T-helper 9 cell (primary cell): ENCODE results near the gene FTCD.
"Not testable (repeated sequence)": the region's sequence is repeated elsewhere in the genome, so short reads cannot be mapped to it uniquely, and the experiment has no call there.

Experiments
- DNase-seq: peaks from one replicate; pipeline ENCODE4 v3.0.0-alpha.2; 2020
- total RNA-seq, 2 donors: gene quantifications; one replicate each; lab custom pipeline; 2026; lab: John Stamatoyannopoulos, UW

Gene FTCD, protein sequence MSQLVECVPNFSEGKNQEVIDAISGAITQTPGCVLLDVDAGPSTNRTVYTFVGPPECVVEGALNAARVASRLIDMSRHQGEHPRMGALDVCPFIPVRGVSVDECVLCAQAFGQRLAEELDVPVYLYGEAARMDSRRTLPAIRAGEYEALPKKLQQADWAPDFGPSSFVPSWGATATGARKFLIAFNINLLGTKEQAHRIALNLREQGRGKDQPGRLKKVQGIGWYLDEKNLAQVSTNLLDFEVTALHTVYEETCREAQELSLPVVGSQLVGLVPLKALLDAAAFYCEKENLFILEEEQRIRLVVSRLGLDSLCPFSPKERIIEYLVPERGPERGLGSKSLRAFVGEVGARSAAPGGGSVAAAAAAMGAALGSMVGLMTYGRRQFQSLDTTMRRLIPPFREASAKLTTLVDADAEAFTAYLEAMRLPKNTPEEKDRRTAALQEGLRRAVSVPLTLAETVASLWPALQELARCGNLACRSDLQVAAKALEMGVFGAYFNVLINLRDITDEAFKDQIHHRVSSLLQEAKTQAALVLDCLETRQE
- 0 to 0.21 reads per million in 2 donors for total RNA-seq

DNA sequence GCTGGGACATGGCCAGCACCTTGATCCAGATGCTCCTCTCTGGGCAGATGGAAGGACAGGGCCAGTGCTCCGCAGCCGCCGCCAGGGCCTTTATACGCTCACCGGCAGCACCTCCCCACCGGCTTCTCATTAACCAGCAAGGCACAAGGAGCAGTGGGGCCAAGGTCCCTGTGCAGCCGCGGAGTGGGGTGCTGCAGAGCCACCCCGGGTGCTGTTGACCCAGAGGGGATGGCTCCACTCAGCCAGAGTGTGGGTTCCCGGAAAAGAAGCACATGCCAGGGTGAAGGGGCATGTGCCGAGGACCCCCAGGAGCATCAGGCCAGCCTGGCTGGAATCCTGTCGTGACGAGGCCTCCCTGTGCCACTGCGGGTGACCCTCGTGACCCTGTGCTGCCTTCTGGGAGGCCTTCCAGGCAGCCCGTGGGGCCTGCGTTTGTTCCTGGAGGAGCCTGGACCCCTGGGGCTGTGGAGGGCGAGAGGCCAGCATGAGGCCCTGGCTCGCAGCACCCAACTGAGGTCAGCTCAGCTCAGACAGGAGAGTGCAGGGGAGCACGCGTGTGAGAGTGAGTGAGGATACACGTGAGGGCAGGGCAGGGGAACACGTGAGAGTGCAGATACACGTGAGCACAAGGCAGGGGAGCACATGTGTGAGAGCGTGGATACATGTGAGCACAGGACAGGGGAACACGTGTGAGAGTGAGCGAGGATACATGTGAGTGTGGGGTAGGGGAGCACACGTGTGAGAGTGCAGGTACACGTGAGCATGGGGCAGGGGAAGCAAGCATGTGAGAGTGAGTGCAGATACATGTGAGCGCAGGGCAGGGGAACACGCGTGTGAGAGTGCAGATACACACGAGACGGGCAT is at the start of gene FTCD:
Gene FTCD (minus strand): TSS at position 66 of the 864 bp plus-strand sequence. CDS start 56 bp downstream, at position 10.
- no peak for DNase-seq

DNA sequence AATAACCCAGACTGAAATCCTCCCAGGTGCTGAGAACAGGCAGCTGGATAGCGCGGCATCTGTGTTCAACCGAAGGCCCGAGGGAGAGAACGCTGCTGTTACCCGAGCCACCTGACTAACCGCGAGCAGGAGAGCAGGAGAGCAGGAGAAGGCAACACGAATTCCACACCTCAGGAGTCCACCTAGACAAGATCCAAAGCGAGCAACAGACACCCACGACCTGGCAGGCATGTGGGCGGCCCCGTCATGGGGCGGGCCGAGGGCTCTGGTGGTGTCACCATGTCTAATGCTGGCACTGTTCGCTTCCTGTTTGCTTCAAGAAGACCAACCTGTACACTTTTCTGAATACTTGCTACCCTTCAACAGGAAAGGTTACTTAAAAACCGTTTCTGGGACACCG is 49.8 kb upstream of the FTCD start:
- no peak for DNase-seq

DNA sequence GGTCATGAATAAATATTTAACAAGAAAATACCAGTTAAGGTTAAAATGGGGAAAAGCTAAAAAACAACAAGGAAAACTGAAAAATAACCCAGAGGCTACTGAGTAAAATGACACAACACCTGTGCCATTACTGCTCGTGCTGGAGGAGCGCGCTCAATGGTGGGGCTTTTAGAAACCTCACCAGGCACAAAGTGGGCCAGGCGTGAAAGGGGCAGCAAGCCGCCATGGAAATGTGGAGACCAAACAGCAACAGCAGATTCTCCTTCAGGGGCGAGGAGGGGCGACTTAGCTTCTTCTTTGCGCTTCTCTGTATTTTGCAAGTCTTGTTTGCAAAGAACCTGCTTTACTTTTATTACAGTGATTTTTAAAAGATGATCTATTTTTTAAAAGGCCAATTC is 47.8 kb upstream of the FTCD start:
- DNase-seq = no peak

DNA sequence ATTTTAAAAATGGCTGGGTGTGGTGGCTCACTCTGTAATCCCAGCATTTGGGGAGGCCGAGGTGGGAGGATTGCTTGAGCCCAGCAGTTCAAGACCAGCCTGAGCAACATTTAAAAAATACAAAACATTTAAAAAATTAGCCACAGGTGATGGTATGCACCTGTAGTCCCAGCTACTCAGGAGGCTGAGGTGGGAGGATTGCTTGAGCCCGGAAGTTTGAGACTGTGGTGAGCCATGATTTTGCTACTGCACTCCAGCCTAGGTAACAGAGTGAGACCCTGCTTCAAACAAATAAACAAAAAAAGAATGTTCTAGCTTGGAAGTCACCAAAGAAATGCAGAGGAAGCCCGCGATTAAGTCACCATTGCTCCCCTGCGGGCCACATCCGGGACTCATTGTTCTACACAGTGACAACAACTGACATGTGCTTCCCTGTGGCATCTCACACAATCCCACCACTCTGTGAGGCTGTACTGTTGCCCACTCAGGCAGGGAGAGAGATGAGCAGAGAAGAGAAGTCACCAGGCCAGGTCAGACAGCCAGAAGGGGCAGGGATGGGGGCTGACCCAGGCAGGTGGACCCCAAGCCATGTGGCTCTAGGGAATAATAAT is 47.3 kb upstream of the FTCD start:
- DNase-seq = no peak

DNA sequence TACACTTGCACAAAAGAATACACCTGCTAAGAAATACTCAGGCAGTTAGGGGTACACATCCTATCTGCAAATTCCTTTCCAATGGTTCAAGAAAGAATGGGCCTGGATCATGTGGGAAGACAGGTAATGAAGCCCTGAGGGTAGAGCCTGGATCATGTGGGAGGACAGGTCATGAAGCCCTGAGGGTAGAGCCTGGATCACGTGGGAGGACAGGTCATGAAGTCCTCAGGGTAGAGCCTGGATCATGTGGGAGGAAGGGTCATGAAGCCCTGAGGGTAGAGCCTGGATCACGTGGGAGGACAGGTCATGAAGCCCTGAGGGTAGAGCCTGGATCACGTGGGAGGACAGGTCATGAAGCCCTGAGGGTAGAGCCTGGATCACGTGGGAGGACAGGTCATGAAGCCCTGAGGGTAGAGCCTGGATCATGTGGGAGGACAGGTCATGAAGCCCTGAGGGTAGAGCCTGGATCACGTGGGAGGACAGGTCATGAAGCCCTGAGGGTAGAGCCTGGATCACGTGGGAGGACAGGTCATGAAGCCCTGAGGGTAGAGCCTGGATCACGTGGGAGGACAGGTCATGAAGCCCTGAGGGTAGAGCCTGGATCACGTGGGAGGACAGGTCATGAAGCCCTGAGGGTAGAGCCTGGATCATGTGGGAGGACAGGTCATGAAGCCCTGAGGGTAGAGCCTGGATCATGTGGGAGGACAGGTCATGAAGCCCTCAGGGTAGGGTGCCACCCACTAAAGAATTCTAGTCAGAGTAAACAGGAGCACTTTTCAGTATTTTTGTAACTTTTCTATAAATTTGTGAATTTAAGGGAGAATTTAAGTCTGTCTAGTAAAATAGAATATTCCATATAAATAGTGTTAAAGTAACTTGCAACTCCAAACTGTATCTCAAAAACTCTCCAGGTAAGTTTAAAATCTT is 45.8 kb upstream of the FTCD start:
- not testable (repeated sequence) for DNase-seq

DNA sequence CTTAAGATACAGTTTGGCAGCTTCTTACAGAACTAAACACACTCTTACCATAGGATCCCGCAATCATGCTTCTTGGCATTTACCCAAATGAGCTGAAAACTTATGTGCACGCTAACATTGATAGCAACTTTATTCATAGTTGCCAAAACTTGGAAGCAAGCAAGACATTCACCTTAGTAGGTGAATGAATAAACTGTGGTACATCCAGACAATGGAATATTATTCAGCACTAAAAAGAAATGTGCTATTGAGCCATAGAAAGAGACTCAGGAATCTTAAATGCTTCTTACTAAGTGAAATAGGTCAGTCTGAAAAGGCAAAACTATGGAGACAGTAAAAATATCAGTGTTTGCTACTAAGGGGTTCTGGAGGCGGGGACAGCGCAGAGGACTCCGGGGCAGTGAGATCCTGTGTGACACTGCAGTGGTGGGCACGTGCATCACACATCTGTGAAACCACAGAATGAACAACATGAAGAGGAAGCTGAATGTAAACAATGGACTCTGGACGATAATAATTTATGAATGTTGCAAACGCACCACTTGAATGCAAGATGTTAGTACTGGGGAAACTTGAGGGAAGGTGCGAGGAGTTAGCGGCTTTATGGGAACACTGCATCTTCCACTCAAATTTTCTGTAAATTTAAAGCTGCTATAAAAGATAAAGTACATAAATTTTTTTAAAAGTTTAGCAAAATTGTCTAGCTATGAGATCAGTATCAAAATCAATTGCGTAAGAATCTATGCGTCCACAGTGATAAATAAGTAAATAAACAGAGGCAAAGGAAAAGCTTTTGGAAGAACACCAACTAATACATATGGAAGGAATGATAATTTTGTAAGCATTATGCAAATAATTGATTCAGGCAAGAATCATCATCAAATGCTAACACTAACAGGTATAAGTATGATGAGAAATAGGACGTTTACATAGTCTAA is 44.3 kb upstream of the FTCD start:
- DNase-seq = no peak

DNA sequence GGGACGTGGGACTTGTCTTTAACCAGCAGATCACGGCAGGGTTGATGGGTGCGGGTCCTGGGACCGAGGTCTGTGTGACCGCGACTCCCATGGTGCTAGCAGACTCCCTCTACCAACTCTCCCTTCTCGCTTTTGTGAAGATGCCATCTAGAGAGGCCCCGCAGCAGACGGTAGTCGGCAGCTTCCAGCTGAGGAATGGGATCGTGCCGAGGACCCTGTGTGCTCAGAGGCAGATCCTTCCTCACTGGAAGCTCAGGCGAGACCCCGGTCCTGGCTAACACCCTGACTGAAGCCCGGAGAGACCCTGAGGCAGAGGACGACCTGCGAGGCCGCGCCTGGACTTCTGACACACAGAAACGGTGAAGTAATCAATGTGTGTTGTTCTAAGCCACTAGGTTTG is 41.4 kb upstream of the FTCD start:
- no peak for DNase-seq

DNA sequence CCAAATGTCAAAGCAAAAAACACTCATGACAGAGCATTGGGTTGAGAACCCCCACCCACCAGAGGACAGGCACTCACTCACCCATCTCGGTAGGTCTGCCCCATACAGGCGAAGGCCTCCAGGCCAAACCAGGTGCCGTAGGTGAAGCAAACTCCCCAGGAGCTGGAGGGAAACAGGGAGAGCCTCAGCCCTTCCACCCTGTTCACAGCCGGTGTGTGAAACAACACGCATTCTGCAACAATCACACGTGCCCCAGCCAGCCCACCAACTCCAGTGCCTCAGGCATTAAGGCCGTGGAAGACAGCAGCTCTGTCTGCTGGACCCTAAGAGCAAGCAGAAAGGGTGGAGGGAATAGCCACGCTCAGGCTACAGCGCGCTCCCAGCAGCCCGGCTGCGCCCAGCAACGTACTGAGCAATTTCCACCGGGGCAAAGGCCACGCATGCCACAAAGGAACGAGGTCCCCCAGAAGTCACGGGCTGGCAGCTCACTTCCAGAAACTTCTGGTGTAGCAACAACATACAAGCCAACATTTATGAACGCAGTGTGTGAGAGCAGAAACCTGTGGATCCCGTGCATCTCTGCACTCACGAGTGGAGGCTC is 40.3 kb upstream of the FTCD start:
- no peak for DNase-seq

DNA sequence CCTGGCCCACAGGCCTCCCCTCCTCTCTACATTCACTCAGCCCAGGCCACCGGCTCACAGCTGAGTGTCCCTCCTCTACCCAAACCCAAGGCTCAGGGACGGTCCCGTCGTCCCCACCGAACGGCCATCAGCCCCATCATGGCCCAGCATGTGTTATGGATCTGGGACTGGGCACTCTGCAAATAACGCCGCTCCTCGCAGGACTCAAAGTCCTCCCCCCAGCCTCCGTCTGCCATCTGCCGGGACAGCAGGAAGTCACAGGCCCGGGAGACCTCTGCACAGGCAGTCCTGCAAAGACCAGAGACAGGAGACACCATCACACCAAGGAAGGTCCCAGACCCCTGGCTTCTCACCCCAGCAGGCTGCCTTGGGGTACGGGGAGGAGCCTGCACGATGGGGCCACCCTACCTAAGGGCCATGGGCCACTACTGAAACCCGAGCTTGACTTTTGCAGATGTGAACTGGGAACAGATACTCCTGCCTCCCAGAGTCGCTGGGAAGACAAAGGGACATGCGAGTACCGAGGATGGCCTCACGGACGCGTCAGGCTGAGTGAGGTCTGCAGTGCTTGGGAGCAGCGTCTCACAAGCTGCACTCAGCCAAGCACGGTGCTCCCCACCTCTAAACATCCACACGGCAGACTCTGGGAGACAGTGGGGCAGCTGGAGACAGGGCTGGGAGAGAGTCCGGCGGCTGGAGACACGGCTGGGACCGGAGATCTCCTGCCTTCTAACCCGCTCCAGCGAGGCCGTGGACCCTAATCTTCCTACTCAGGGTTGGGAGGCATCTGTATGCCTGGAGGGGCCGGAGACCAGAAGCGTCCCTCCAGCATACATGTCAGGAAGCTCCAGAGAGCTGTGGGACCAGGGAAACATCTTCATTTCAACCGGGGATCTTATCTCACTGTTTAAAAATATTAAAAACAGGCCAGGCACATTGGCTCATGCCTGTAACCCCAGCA is 39.3 kb upstream of the FTCD start:
- DNase-seq = no peak

DNA sequence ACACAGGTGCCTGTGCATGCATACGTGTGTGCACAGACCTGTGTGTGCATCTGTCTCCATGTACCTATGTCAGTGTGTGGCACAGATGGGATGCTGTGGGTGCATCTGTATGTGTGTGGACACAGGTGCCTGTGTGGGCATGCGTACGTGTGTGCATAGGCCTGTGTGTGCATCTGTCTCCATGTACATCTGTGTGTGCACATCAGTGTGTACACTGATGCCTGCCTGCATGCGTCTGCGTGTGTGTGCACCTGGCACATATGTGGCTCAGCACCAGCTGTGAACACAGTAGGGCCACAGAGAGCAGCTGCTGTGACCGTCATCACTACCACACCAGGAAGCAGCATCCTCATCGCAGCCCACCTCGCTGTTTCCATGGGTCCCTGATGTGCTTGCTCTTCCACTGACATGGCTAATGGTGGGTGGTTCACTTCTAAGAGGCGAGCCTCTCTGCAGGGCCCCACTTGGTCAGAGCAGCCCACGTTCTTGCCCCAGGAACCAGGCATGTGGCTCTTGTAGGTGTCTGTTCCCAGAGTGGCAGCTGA is 38.5 kb upstream of the FTCD start:
- DNase-seq = no peak

DNA sequence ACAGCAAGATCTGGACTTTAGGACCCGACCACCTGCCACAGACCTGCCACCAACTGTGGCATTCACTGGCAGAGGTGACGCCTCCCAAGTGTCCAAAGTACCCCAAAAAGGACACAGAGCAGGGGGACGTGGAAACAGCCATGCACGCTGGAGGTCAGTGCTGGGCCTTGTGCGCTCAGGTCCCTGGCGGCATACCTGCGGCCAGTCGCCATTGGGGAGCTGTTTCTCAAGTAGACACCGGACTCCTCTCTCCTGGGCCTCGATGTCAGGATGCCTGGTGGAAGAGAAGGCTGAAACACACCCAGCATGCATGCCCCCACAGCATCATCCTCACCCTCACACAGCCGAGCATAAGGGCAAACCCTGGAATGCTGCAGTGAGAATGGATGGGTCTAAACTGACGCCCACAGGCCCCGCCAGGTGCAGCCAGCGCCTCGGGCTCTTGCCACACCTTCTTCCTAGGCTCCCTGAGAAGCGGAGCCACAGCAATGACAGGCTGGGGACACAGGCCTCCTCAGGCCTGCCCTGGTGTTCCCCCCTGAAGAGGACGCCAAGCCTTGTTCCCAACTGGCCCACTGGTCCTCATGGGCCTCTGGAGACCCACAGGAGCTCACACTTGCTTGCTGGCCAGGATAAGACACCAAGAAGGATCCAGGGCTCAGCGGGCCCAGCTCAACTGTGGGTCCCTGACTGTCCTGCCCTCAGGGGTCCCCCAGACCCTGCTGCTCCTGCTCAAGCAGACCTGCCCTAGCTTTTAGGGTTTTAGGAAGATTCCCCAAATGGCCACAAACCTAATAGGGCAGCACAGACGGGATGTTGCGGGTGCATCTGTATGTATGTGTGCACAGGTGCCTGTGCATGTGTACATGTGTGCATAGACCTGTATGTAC is 36.6 kb upstream of the FTCD start:
- no peak for DNase-seq

DNA sequence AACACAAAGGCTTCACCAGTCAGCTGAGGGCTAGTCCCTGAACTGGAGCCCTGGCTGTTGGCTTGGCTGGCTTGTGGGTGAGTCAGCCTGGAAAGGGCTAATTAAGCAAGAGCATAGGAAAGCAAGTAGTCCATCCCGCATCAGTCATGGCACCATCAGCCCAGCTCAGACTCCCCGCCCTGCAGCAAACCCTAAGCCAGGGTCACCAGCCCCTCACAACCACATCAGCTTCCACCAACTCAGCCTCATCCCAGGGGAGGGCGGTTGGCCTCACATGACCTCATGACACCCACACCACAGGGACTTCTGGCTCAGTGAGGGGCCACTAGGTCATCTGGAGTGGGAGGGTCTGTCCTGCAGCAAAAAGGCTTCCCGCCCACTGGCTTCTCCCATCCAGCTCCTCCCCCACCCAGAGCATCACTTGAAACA is 35.9 kb upstream of the FTCD start:
- DNase-seq = no peak

DNA sequence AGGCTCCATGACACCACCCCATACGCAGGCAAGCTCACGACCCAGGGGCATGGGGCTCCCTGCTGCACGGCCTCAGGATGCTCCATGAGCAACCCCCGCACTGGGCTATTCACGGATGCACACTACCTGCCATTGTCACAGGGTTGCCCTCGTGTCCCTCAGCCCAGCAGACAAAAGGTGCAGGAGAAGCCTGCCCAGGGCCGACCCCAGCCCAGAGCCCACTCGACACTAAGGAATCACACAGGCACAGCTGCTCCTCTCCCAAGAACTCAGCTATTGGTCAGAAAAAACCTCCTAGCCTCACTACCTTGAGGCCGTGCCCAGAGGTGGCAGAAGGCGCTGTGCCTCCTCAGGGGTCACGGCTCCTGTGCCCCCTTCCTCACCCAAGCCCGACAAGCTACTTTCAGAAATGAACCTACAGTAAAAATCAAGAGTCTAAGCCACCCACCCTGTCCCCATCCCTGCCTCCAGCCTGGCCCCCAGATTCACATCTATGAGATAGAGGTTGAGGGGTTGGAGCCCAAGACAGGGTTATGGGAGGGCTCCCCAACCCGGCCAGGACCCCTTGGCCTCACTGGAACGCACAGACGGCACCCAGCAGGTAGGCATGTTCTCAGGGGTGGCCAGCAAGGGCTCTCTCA is 35.2 kb upstream of the FTCD start:
- no peak for DNase-seq

DNA sequence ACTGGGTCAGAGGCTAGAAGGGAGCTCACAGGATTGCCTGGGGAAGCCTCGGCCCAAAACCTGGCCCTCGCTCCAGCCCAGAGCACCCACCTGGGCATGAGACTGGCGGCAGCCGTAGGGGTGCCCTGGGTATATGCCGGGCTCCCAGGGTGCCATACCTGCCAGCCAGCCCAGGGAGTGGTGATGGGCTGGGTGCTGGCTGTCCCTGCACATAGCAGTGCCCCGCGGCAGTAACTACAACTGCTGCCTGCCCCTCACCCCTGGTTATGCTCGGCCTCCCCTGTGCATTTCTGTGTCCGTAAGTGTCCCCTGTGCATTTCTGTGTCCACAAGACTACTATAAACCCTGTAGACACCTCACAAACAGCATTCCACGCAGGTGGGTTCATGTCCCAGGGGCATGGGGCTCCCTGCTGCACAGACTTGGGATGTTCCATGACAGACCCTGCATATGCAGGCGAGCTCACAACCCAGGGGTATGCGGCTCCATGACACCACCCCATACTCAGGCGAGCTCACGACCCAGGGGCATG is 34.6 kb upstream of the FTCD start:
- DNase-seq = no peak

DNA sequence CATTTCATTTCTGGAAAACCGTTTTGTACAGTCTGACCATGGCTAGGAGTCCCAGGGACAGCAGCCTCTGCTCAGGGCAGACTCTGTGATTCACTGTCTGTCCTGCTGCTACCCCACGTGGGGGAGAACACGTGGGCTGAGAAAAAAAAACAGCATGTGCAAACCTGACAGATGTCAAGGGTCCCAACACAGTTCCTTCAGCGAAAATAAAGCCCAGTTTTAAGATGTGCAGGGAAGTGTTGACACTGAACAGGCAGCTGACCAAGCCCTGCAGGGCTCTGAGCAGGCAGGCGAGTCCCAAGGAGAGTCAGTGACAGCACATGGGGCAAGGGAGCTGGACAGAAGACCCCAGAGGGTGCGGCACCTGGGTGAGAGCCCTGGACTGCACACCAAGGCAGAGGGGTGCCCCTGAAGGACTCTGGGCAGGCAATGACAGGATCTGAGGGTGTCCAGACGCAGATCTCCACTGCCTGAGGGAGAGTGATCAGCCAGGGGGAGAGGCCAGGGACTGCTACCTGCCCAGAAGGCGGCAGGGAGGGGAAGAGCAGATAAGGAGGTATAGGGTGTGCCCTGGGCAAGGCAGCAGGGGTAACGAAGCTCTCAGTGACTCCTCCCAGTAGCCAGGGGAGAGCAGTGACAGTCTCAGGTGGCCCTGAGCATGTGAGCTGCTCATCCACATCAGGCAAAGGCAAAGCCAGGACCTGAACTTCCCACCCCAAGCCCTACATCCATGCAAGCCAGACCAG is 34.0 kb upstream of the FTCD start:
- DNase-seq = no peak
